ENCODE results near the gene TGFBR2.
"Not testable (repeated sequence)": the region's sequence is repeated elsewhere in the genome, so short reads cannot be mapped to it uniquely, and the experiment has no call there.

The TGFBR2 gene

DNA sequence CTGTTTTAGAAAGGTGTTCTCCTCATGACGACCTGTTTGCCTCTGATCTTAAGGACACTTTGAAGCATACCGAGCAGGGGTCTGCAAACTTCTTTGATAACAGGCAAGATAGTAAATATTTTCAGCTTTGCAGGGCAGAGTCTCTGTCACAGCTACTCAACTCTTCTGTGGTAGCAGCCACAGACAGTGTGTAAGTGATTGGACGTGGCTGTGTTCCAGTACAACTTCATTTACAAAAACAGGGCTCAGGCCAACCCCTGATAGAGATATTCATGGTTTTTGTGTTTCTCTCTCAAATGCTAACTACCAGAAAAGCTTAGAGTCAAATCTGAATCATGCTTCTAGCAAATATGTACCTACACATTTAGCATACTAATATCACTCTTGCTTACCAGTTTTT is 51.5 kb downstream of the TGFBR2 start:
- no peak for DNase-seq (ENCODE audit: low read depth, low spot score)

GRCh38 chr3:30658328-30659052 is 52.1 kb downstream of the TGFBR2 start:
- DNase-seq (ENCODE audit: low read depth, low spot score) = no peak

GRCh38 chr3:30659270-30660130 is 53.1 kb downstream of the TGFBR2 start:
- DNase-seq (ENCODE audit: low read depth, low spot score) = no peak

DNA sequence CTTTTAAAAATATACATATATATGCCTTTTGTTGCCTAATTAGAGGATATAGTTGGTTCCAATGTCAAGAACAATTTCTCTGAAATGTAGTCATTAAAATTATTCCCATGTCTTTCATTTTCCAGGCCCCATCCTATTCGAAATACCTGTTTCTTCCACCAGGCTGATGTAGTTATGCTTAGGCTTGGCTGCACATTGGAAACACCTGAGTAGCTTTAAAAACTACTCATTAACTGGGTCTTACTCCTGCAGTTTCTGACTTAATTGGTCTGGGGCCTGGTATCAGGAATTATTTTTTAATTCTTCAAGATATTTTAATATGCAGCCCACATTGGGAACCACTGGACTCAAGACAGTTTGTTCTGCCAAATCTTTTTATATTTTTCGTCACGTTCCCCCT is 53.7 kb downstream of the TGFBR2 start:
- no peak for DNase-seq (ENCODE audit: low read depth, low spot score)

DNA sequence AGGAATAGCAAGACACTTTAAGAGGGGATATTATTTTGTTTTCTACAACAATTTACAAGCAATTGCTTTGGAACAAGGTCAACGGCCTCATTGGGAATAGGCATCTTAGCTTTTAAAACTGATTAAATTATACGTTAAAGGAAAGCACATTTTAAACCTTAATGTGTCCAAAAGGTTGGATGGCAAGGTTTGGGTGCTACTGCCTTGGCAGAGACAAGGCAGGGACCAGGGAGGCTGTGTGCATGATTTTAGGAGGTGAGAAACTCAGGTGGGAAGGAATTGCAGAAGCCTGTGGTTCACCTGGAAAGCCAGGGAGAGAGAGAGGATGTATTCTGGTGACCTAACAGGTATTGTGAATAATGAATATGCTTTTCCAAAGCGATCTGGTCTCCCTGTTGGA is 54.3 kb downstream of the TGFBR2 start:
- DNase-seq (ENCODE audit: low read depth, low spot score) = no peak

DNA sequence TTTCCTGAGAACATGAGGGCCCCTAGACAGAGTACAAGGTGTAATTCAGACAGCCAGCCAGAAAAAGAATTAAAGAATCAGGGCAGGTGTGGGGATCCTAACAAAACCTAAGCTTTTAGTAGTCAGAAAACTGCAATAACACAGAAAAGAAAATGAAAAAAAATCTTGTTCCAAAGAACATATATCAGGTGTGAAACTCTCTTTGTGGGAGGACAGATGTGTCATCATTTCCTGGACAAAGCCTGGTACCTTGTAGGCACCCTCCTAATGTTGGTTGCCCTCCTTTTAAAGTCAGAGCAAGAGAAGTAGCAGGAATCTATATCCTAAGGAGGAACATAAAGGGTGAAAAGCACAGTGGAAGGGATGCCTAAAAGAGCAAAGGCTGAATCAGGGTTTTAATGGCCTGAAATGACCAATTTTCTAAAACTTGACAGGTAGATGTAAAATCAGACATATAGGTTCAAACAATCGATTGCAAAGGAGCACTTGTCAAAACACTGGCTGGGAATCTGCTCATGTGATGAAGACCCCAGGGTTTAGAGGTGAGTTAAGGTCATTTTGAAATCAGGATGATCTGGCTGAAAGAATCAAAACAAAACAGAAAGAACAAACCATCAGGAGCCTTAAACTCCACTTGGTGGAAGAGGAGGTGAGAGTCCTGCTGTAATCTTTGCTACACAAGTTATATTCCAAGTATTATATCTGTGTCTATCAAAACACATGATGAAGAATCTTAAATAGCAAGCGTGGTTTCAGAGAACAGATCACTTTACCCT is 54.9 kb downstream of the TGFBR2 start:
- no peak for DNase-seq (ENCODE audit: low read depth, low spot score)

GRCh38 chr3:30662836-30663235 is 56.4 kb downstream of the TGFBR2 start:
- no peak for DNase-seq (ENCODE audit: low read depth, low spot score)

GRCh38 chr3:30663533-30664241 is 57.3 kb downstream of the TGFBR2 start:
- no peak for DNase-seq (ENCODE audit: low read depth, low spot score)

- DNase-seq (ENCODE audit: low read depth, low spot score) = no peak
Measured at GRCh38 chr3:30664459-30664858, 58.1 kb downstream of the TGFBR2 start.

DNA sequence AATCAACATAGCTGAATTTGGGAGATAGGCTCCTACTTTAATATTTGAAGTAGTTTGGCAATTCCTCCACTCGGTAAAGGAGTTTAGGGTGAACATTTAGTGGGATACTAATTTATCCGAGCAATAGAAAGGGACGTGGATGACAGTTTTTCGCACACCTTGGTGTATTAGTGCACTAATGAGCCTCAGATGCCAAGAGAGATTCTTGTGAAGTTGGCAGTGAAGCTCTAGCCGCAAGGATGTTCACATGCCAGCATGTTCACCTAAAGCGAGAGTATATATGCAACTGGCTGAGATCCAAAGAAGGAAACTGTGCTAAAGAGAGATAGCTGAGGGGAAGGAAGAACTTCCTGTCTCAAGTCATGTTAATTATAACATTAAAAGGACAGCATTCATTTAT is 58.5 kb downstream of the TGFBR2 start:
- DNase-seq (ENCODE audit: low read depth, low spot score) = no peak

DNA sequence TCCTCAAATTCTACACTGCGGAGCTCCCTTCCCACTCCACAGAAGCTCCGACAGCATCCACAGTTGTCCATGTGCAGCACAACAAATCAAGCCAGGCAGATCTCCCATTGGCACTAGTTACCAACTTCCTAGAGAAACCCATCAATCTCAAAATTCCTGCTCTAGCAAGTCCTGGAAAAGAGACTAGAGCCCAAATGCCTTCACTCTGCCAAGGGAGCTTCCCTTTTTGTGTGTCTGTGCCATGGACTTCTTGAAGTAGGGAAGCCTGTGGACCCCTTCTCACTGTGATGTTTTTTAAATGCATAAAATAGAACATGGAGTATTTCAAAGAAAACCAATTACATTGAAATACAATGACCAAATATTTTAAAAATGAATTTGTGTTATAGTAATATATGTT is 59.1 kb downstream of the TGFBR2 start:
- DNase-seq (ENCODE audit: low read depth, low spot score) = no peak

- DNase-seq (ENCODE audit: low read depth, low spot score) = no peak
Measured at GRCh38 chr3:30666572-30667279, 60.3 kb downstream of the TGFBR2 start.

- no peak for DNase-seq (ENCODE audit: low read depth, low spot score)
Measured at GRCh38 chr3:30667280-30667651, 60.9 kb downstream of the TGFBR2 start.

DNA sequence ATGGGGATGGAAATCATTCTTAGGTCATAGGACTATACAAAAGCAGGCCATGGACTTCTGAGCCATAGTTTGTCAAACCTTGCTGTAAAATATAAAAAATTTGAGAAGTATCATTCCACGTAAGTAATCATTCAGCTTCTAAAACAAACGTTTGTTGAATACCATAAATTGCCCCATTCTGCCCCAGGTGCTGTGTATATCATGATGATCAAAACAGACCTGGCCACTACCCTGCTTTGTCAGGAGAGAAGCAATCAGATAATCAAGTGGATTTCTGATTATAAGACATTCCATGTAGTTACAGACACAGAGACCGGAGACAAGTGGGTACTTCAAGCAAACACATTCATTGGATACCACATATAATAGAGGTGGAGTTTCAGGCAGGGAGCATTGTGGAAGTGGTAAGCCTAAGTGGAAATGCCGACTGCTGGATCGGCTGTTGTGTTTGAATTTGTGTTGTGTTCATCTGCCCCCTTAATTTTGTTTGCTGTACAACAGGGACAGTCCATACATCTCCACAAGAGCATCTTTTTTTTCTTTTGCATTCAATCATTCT is 61.7 kb downstream of the TGFBR2 start:
- no peak for DNase-seq (ENCODE audit: low read depth, low spot score)

DNA sequence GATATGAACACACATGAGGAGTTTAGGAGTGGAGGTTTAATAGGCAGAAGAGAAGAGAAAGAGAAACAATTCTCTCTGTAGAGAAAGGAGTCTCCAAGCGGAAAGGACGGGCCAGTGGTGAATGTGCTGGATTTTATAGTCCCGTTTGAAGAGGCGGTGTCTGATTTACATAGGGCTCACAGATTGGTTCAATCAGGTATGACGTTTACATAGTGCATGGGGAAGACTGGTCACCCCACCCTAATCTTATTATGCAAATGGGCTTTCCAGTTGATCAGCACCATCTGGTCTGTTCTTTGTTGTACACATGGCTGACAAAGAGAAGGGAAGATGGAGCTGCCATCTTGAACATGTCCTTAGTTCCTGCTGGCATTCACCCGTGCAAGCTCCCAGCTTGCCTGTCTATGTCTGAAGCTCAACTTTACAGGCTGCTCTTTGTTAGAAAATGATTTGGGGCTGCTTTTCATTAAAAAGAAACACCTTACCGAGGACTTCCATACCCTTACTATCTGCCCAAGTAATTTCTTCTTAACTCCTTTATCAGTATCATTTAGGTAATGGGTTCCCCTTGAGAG is 63.0 kb downstream of the TGFBR2 start:
- not testable (repeated sequence) for DNase-seq (ENCODE audit: low read depth, low spot score)

DNA sequence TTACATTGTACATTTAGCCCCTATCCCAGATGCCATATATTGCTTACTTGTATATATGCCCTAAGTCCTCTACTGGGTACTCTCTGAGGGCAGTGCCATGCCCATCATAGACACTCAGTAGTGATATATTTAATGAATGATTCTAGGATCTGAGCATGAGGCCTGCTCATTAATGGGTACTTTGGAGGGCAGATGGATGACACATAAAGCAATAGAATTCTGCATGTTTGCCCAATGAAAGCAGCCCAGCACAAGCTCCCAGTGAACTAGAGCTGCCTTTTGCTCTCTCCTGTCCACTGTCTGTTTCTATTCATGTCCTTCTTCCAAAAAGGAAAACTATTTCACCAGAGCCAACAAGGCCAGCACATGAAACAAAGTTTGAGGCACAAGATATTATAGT is 63.9 kb downstream of the TGFBR2 start:
- no peak for DNase-seq (ENCODE audit: low read depth, low spot score)

DNA sequence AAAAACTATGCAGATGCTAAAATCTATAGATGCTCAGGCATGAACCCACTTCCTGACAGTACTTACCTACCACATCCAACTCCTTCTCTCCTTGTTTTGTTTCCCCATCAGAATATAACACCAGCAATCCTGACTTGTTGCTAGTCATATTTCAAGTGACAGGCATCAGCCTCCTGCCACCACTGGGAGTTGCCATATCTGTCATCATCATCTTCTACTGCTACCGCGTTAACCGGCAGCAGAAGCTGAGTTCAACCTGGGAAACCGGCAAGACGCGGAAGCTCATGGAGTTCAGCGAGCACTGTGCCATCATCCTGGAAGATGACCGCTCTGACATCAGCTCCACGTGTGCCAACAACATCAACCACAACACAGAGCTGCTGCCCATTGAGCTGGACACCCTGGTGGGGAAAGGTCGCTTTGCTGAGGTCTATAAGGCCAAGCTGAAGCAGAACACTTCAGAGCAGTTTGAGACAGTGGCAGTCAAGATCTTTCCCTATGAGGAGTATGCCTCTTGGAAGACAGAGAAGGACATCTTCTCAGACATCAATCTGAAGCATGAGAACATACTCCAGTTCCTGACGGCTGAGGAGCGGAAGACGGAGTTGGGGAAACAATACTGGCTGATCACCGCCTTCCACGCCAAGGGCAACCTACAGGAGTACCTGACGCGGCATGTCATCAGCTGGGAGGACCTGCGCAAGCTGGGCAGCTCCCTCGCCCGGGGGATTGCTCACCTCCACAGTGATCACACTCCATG is 65.3 kb downstream of the TGFBR2 start:
- DNase-seq (ENCODE audit: low read depth, low spot score) = no peak

GRCh38 chr3:30672287-30672735 is 65.9 kb downstream of the TGFBR2 start:
- no peak for DNase-seq (ENCODE audit: low read depth, low spot score)

- no peak for DNase-seq (ENCODE audit: low read depth, low spot score)
Measured at GRCh38 chr3:30672959-30673358, 66.6 kb downstream of the TGFBR2 start.
